22Rv1 (cell line): ENCODE measurements around the gene VSIG10L.

ENCODE experiments used
- H3K27ac ChIP-seq: fragments of 450-650 bp; 2 replicates; pipeline ENCODE4 v1.5.1; 2017
- CTCF ChIP-seq: fragments of 450-650 bp; IDR thresholded peaks from 2 replicates; pipeline ENCODE4 v1.5.1; 2017; ENCODE audit warnings: mild to moderate bottlenecking
- ZFX ChIP-seq: fragments of 450-650 bp; IDR thresholded peaks from 2 replicates; pipeline ENCODE4 v1.6.1; 2017; ENCODE audit warnings: antibody characterized with exemption, borderline replicate concordance

The VSIG10L gene

DNA sequence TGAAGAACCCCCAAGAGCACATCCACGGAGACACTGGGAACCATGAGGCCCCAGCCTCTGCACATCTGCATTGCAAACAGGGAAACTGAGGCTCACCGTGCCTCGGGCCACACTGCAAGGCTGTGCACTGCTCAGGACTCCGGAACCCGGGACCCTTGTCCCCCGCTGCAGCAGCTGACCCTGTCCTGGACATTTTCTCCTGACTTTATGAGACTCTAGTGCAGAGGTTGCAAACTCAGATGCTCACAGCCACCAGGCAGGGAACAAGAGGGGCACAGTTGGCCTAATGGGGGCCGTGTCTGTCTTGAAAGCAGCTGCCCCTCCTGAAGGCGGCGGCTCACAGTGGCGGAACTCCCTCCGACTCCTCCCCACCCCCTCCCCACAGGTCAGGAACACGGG lies 47.0 kb downstream of the VSIG10L start:
- no peak overlapping the region for H3K27ac ChIP-seq
- TF ChIP-seq ZFX: no peak
- no peak for TF ChIP-seq CTCF

- no peak for TF ChIP-seq ZFX
- 0 out of 2 replicates have a peak, but pooled peaks have one; percentile 9 for TF ChIP-seq CTCF
- no peak overlapping the region for H3K27ac ChIP-seq
Measured at GRCh38 chr19:51294211-51294976, 47.5 kb downstream of the VSIG10L start.

- no peak overlapping the region for H3K27ac ChIP-seq
- TF ChIP-seq CTCF (no peak), ZFX (no peak)
Measured at GRCh38 chr19:51293571-51294210, 48.2 kb downstream of the VSIG10L start.

GRCh38 chr19:51292971-51293370 lies 49.0 kb downstream of the VSIG10L start:
- no peak overlapping the region for H3K27ac ChIP-seq
- no peak for TF ChIP-seq CTCF
- no peak for TF ChIP-seq ZFX

DNA sequence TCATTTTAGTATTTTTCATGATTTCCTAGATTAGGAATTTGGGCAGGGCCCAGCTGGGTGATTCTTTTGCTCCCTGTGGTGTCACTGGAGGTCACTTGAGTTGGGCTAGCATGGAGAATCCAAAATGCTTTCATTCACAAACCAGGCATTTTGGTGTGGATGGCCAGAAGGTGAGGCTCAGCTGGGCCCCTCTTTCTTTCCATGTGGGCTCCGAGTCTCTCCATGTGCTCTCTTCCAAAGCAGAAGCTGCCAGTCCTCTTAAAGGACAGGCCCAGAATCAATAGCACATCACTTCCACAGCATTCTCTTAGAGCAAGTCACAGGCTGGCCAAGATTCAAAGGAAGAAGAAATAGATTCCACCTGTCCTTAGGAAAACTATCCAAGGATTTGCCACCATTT lies 52.3 kb downstream of the VSIG10L start:
- H3K27ac ChIP-seq: no peak overlapping the region
- no peak for TF ChIP-seq ZFX

- TF ChIP-seq ZFX (no peak), CTCF (no peak)
- H3K27ac ChIP-seq: no peak overlapping the region
Measured at GRCh38 chr19:51285682-51286081, 56.3 kb downstream of the VSIG10L start.

GRCh38 chr19:51282335-51282734 lies 59.6 kb downstream of the VSIG10L start:
- no peak for TF ChIP-seq ZFX
- TF ChIP-seq CTCF: no peak
- no peak overlapping the region for H3K27ac ChIP-seq
